ENCODE results near the gene SF3A2.
"Not testable (repeated sequence)": the region's sequence is repeated elsewhere in the genome, so short reads cannot be mapped to it uniquely, and the experiment has no call there.

SF3A2 gene

DNA sequence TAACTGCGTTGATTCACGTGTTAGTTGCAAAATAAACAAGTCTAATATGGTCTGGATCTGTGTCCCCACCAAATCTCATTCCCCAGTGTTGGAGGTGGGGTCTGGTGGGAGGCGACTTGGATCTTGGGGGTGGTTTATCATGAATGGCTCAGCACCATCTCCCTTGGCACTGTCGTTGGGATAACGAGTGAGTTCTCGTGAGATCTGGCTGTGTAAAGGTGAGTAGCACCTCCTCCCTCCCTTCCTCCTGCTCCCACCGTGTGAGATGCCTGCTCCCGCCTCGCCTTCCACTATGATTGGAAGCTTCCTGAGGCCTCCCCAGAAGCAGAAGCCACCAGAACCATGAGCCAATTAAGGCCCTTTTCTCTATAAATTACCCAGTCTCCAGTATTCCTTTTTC is 40.5 kb downstream of the SF3A2 start:
- DNase-seq, result no peak

DNA sequence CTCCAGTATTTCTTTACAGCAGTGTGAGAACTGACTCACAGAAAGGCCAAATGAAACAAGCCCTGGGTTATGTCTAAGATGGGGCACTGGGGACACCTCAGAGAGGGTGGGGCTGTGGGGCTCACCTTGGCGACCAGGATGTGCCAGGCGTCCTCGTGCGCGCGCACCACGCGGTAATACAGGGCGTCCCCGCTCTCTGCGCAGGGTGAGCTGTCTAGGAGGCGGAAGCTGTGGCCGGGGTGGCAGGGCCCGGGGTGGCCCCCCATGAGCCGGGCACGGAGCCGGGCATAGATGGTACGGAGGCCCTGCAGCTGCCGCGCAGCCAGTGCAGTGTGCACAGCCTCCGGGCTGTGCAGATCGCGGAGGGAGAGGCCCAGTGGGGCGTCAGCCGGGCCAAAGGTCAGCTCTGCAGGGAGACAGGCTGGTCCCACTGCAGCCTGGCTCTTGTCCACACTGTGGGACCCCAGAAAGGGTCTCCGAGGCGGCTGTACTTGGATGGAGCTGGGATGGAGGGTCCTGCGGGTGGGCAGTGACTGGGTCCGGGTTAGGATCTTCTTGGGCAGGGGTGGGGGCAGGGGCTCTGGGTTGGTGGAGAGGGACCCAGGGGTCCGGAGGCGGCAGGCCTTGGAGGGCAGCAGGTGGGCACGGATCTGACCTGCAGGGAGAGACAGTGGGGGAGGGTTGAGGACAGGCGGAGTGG is 42.0 kb downstream of the SF3A2 start:
- no peak for DNase-seq

DNA sequence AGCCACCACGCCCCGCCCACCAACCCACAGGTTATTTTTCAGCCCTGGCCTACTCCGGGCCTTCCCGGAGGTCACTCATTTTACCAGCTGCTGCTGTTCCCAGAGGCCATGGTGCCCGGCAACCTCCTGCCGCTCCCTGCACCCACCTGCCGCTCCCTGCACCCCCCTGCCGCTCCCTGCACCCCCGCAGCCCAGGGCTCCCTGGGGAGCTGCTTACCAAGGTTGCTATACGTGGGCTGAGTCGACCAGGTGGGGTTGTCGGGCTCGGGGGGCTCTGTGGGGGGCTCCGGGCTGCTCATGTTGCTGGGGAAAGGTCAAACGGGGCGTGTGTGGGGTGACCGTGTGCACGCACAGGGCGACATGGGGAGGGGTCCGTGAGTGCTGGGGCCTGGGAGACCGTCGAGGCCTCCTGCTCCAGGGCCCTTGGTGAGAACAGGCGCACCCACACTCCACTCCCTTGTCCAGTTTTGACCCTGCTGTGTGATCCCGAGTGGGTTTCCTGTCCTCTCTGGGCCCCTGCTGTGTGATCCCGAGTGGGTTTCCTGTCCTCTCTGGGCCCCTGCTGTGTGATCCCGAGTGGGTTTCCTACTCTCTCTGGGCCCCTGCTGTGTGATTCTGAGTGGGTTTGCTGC is 44.1 kb downstream of the SF3A2 start:
- DNase-seq, result no peak

DNA sequence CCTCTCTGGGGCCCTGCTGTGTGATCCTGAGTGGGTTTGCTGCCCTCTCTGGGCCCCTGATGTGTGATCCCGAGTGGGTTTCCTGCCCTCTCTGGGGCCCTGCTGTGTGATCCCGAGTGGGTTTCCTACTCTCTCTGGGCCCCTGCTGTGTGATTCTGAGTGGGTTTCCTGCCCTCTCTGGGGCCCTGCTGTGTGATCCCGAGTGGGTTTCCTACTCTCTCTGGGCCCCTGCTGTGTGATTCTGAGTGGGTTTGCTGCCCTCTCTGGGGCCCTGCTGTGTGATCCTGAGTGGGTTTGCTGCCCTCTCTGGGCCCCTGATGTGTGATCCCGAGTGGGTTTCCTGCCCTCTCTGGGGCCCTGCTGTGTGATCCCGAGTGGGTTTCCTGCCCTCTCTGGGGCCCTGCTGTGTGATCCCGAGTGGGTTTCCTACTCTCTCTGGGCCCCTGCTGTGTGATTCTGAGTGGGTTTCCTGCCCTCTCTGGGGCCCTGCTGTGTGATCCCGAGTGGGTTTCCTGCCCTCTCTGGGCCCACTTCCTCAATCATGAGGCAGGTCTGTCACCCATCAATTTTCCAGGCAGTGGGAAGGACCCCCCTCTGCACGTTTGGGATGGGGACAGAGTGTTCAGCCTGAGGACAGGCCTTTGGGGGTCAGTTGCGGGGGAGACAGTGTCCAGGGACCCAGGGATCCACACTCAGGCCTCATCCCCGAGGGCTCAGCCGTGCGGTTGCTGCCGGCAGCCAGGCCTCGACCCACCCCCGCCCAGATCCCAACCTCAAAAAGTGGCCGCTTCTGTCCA is 44.8 kb downstream of the SF3A2 start:
- not testable (repeated sequence) for DNase-seq

DNA sequence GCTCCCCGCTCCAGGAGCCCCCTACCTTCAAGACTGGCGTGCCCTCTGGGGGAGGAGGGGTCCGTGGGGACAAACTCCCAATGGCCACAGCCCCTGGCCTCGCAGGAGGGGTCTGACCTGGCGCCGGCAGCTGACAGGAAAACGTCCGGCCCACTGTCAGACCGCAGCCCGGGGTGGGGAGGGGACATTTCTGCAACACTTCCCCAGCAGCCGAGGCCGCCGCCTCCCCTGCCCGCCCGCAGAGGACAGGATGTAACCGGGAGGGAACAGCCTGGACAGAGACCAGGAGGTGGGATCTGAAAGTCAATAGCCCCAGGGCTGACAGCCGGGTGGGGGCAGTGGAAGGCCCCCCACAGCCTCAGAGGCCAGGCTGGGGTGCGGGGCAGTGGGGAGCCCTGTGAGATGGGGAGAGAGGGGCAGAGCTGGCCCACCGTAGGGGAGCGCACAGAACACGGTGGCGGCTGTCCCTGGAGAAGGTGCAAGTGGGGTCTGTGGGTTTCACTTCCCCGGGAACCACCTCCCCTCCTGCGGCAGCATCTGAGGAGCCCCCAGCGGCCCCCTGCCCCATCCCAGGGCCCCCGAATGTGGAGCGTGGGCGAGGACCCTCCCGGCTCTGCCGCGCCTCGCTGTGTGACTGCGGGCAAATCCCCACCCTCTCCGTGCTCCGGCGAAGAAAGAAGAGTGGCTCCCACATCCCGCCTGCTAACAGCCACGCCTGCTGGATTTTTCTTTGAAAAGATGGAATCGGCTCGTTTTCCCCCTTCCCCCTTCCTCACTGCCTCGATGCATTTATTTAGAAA is 45.6 kb downstream of the SF3A2 start, which contains the start of gene PEAK3:
PEAK3 (minus strand) TSS at position 114 of the 800 bp plus-strand sequence. CDS start 1,244 bp downstream, outside the sequence.
- no peak for DNase-seq

DNA sequence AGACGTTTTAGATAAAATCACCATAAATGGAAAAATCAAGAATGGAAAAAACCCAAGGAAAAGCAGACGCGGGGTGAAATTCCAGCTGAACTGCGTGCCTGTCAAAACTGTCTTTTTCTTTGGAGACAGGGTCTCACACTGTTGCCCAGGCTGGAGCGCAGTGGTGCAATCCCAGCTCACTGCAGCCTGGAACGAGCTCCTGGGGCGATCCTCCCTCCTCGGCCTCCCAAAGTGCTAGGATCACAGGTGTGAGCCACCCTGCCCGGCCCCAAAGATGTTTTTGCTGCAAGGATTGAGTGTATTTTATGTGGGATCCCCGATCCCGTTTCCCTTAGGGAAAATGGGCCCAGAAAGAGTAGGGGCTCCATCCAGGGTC is 46.2 kb downstream of the SF3A2 start:
- DNase-seq, result no peak

DNA sequence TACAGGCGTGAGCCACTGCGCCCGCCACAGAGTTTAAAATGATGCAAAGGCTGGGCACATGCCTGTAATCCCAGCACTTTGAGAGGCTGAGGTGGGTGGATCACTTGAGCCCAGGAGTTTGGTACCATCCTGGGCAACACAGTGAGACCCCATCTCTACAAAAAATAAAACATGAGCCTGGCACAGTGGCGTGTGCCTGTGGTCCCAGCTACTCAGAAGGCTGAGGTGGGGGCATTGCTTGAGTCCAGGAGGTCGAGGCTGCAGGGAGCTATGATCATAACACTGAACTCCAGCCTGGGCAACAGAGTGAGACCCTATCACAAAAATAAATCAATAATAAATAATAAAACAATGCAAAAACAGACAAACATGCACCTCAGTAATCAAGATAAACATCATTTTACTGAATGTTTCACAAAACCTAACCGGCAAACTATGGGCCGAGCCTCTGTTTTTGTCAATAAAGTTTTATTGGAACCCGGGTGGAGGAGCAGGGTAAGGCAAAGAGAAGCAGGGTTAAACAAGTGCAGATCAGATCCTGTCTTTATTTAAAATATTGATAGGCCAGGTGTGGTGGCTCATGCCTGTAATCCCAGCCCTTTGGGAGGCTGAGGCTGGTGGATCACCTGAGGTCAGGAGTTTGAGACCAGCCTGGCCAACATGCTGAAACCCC is 47.3 kb downstream of the SF3A2 start:
- DNase-seq, result no peak

DNA sequence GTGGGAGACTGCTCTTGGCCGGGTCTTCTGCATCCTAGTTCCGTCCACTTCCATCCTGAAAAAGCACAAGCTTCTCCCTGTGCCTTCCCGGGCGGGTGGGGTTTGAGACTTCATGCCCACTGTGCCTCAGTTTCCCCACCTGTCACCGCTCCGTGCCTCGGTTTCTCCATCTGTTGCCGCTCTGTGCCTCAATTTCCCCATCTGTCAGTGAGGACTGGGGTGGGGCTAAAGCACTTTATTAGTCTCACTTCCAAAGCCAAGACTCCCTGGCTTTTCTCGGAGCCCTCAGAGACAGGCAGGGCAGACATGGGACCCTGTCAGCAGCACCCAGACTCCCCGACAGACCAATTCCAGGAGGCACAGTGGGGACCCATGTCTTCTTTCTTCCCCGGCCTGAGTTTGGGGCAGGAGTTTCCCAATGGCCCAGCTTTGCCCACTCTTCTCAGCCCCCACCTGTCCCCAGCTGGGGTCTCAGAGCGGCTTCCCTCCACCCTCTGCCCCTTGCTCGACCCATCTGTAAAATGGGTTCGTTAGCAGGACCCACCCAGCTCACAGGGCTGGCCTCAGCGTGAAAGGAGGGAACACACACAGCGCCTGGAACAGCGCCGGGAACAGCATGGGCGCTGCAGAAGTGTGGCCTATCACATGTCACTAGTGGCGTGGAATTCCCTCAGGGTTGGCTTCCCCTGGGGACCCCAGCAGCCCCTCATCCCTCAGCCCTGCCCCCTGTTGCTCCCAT is 49.9 kb downstream of the SF3A2 start:
- DNase-seq, result no peak

DNA sequence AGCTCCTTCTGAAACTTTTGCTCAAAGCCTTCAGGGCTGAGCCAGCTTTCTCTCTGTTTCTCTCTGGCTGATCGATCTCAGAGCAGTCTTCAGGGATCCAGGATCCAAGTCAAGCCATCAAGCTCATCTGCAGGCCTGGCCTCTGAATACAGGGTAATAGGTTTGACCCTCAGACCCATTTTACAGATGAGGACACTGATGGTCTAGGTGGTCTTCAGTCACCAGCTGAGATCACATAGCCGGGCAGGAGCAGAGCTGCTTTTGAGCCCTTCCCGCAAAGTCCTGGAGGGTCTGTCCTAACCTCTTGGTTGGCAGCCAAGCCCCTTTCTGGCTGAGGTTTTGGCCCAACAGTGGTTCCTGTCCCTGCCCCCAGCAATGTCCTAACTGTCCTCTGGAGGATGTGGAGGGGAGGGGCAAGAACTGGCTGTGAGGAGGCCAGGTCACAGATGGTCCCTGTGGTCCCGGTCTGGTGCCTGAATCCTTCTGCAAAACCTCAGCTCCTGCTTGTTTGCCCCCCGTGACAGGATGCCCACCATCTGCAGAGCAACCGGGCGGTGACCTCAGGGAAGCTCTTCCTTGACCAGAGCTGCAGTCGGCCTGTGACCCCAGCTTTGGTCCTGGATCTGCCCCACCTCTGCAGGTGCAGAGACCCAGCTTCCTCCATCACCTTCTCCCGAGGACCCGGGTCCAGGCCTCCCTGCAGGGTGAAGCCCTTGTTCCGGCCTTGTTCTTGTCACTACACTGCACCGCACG is 51.1 kb downstream of the SF3A2 start:
- DNase-seq, result no peak

DNA sequence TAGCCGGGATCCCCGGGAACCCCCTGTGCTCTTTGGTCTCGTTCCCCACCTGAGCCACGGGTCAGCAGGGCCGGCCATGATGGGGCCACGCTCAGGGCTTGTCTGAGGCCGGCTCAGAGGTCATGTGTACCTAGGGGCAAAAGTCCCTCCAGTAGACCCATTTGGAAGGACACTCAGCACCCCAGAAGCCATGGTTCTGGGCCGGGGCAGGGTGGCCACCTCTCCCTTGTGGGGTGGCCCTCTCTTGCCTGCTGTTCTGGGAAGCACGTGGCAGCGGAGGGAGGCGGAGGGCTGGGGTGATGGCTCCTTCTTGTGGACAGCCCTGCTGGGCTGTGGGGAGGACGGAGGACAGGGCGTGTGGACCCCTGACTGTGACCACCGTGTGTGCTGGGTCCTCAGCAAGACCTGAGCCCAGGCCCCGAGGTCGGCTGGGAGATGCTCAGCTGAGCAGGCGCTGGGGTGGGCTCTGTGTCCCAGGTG is 51.8 kb downstream of the SF3A2 start:
- no peak for DNase-seq

DNA sequence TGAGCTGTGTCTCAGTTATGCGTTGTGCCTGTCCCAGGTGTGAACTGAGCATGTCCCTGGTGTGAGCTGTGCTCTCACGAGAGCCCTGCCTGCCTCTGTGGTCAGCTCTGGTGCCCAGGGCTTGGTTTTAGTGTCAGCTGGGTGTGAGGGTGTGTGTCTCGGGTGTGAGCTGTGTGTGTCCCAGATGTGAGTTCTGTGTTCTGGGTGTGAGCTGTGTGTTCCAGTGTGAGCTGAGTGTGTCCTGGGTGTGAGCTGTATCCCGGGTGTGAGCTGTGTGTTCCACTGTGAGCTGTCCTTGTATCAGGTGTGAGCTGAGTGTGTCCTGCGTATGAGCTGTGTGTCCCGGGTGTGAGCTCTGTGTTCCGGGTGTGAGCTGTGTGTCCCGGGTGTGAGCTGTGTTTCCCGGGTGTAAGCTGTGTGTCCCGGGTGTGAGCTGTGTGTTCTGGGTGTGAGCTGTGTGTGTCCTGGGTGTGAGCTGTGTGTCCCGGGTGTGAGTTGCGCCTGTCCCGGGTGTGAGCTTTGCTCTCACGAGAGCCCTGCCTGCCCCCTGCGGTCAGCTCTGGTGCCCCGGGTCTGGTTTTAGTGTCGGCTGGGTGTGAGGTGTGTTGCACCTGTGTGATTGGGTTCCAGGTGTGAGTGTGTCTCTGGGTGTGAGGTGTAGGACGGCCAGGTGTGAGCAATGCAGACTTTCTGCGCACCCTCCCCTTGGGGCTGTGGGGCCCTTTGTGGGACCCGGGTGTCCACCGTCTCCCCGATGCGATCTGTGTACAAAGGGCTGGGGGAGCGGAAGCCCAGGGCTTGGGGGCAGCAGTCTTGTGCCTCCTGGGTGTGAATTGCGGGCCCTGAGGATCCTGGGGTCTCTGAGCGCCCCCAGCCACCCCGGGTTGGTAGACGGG is 52.4 kb downstream of the SF3A2 start:
- no peak for DNase-seq

DNA sequence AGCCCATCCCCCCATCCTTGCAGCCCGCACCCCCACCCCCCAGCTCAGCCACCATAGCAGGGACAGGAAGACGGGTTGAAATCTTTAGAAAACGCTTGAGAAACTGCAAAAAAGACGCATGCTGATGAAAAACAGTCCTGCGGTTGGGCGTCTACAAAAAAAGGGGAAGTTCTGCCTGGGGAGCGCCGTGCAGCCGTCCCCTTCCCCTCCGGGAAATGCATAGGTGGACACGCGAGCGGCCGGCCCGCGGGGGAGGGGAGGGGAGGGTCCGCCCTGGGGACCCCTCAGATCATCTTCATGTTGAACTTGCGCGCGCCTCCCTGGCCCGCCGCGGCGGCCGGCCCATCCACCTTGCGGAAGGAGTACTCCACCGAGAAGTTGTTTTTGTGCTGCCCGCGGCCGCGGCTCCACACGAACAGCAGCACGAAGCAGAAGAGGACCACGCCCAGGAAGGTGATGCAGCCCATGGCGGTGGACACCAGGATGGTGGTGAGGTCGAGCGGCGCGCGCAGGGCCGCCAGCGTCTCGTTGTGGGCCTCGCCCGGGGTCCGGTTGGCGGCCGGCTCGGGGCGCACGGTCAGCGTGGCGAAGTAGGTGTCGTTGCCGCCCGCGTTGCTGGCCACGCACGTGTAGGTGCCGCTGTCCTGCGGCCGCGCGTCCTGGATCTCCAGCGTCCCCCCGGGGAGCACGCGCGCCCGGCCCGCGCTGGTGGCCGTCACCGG is 53.3 kb downstream of the SF3A2 start:
- peak; percentile 13 for DNase-seq

DNA sequence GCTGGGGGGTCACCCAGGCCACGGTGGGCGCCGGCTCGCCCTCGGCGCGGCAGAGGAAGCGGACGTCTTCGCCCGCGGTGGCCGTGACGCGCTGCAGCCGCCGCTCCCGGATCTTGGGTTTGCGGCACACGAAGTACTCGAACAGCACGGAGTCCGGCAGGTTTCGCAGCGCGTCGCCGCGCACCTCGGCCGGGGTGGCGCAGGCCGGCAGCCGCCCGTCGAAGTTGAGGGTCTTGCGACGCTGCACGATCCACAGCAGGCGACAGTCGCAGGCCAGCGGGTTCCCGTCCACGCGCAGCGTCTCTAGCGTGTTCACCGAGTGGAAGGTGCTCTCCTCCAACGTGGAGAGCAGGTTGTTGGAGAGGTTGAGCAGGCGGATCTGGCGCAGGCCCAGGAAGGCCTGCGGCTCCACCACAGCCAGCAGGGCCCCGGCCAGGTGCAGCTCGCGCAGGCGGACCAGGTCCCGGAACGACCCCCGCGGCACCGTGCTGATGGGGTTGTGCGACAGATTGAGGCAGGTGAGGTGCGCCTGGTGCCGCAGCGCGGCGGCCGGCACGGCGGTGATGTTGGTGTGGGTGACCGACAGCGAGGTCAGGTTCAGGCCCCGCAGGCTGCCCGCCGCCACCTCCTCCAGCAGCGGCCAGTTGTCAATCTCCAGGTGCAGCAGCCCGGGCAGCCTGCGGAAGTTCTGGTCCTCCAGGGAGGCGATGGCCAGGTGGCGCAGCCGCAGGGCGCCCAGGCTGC is 54.0 kb downstream of the SF3A2 start:
- DNase-seq, result no peak

DNA sequence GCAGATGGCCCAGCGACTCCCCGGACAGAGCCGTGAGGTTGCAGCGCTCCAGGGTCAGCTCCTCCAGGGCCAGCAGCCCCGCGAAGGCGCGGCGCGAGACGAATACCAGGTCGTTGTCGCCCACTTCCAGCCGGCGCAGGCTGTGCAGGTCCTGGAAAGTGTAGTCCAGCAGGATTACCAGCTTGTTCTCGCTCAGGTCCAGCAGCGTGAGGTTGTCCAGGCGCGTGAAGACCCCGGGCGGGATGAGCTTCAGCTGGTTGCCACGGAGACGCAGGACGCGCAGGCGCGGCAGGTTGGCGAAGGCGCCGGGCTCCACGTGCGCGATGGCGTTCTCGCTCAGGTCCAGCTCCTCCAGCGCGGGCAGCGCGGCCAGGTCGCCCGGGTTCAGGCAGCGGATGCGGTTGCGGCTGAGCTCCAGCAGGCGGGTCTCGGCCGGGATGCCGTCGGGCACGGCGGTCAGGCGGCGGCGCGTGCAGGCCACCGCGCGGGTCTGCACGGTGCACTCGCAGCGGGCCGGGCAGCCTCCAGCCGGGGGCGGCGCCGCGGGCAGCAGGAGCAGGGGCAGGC is 54.6 kb downstream of the SF3A2 start:
- no peak for DNase-seq

DNA sequence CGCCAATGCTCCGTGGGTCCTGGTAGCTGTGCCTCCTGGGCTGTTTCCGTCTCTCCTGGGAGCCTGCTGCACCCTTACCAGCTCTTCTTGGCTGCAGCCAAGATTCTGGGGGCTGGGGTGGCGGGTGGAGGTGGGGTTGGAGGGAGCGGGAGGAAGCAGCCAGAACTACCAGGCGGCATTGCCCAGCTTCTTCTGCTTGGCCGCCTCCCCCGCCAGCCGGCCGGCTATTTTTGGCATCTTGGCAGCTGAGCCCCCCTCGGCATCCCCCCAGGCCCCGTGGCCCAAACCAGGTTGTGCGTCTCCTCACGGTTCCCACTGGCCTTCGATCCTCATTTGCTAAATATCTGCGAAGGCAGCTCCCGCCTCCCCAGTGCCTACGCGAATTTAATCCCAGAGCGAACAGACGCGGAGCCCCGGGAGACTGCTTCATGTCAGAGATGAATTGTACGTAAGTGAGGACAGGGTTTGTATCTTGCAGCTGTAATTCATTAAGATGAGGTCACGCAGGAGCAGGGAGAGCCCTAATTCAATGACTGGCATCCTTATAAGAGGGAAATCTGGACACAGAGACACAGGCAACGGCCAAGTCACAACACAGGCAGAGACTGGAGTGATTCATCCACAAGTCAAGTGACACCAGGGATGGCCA is 58.2 kb downstream of the SF3A2 start:
- DNase-seq, result no peak

DNA sequence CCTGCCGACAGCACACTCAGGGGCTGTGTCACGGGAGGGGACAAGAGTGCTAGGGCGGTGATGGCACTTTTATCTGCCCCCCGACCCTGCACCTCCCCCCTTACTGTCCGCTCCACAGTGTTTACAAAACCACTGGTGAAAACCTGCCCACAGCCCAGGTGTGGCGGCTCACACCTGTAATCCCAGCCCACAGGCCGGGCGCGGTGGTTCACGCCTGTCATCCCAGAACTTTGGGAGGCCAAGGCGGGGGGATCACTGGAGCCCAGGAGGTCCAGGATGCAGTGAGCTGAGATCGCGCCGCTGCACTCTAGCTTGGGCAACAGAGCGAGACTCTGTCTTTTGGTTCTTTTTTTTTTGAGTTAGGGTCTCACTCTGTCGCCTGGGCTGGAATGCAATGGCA is 59.5 kb downstream of the SF3A2 start:
- DNase-seq, result no peak

Measured in NCI-H748 treated with DMSO at 0.1 percent for 48 hours (cell line).